PC-9 (cell line): ENCODE results near the gene NUP153.

Source experiments
- CTCF ChIP-seq: fragments of 200-600 bp; sonication (generic); conservative IDR thresholded peaks from 2 replicates; pipeline ENCODE4 v1.6.1; 2017; ENCODE audit warnings: mixed run types, antibody characterized with exemption, mild to moderate bottlenecking, moderate library complexity
- EZH2 ChIP-seq: fragments of 200-600 bp; sonication (generic); IDR thresholded peaks from 2 replicates; pipeline ENCODE4 v1.8.0; 2017; ENCODE audit warnings: antibody characterized with exemption, low read depth

- TF ChIP-seq CTCF (no peak), EZH2 (no peak)
Measured at GRCh38 chr6:17606606-17607005, 100.1 kb downstream of the NUP153 start.
